ENCODE results near the gene PCBP2. TPM values are rescaled to one million over a fixed set of nuclear protein-coding genes. Genes with fewer than 3 reads are reported as not detected.
A peak's percentile ranks its signal among the peaks of the same experiment; 100 is the strongest.
"Not testable (repeated sequence)": the region's sequence is repeated elsewhere in the genome, so short reads cannot be mapped to it uniquely, and the experiment has no call there.

PCBP2 gene
- 713 TPM for total RNA-seq

- peak; percentile 98 for DNase-seq (ENCODE audit: low spot score)
These were observed at the start of gene PCBP2 for GRCh38 chr12:53451661-53452158. Gene PCBP2 (plus strand): TSS chr12:53452102. CDS start chr12:53454801, 2,699 bp downstream.

GRCh38 chr12:53402351-53402750, 49.6 kb upstream of the PCBP2 start:
- not testable (repeated sequence) for DNase-seq (ENCODE audit: low spot score)

GRCh38 chr12:53402871-53403270, 49.0 kb upstream of the PCBP2 start:
- DNase-seq (ENCODE audit: low spot score) = no peak

- DNase-seq (ENCODE audit: low spot score) = no peak
These were observed 41.0 kb upstream of the PCBP2 start for GRCh38 chr12:53410951-53411350.

GRCh38 chr12:53413485-53414204, 38.3 kb upstream of the PCBP2 start:
- DNase-seq (ENCODE audit: low spot score) = no peak

GRCh38 chr12:53414756-53415417, 37.0 kb upstream of the PCBP2 start:
- DNase-seq (ENCODE audit: low spot score) = peak; percentile 15

- not testable (repeated sequence) for DNase-seq (ENCODE audit: low spot score)
These were observed 36.0 kb upstream of the PCBP2 start for GRCh38 chr12:53415752-53416389.

- not testable (repeated sequence) for DNase-seq (ENCODE audit: low spot score)
These were observed 34.5 kb upstream of the PCBP2 start for GRCh38 chr12:53417291-53417816.

- no peak for DNase-seq (ENCODE audit: low spot score)
These were observed 33.7 kb upstream of the PCBP2 start for GRCh38 chr12:53418221-53418620.

- no peak for DNase-seq (ENCODE audit: low spot score)
These were observed 32.1 kb upstream of the PCBP2 start for GRCh38 chr12:53419756-53420155.

- DNase-seq (ENCODE audit: low spot score) = not testable (repeated sequence)
These were observed 29.7 kb upstream of the PCBP2 start for GRCh38 chr12:53422247-53422646.

GRCh38 chr12:53423597-53423996, 28.3 kb upstream of the PCBP2 start, which contains the start of gene AMHR2:
Gene AMHR2 (plus strand): TSS chr12:53423855. CDS start chr12:53423935, 80 bp downstream.
- no peak for DNase-seq (ENCODE audit: low spot score)

GRCh38 chr12:53424626-53425514, 27.0 kb upstream of the PCBP2 start:
- no peak for DNase-seq (ENCODE audit: low spot score)

GRCh38 chr12:53425515-53426150, 26.3 kb upstream of the PCBP2 start:
- no peak for DNase-seq (ENCODE audit: low spot score)

GRCh38 chr12:53427905-53428594, 23.9 kb upstream of the PCBP2 start:
- no peak for DNase-seq (ENCODE audit: low spot score)

GRCh38 chr12:53428741-53429140, 23.2 kb upstream of the PCBP2 start:
- DNase-seq (ENCODE audit: low spot score) = no peak

- no peak for DNase-seq (ENCODE audit: low spot score)
These were observed 21.8 kb upstream of the PCBP2 start for GRCh38 chr12:53430116-53430515.

GRCh38 chr12:53431187-53431586, 20.7 kb upstream of the PCBP2 start:
- DNase-seq (ENCODE audit: low spot score) = no peak

GRCh38 chr12:53435326-53435725, 16.6 kb upstream of the PCBP2 start:
- not testable (repeated sequence) for DNase-seq (ENCODE audit: low spot score)

GRCh38 chr12:53439582-53439981, 12.3 kb upstream of the PCBP2 start:
- DNase-seq (ENCODE audit: low spot score) = not testable (repeated sequence)

All from mucosa of gallbladder (tissue), 1 donor.